H1 (cell line): Measurements from ENCODE around the gene UBE2F. TPM values are rescaled to one million over a fixed set of nuclear protein-coding genes. Genes with fewer than 3 reads are reported as not detected.

Source experiments
- CTCF ChIA-PET: fragments of 300-600 bp; sonication (Branson Sonifier 250); formaldehyde crosslinking; loops from one replicate; lab custom pipeline; 2021; ENCODE audit not compliant: partially characterized antibody; lab: Charles Lee
- POLR2A ChIA-PET: fragments of 300-600 bp; sonication (Branson Sonifier 250); formaldehyde crosslinking; loops from one replicate; lab custom pipeline; 2021; ENCODE audit warnings: inconsistent platforms; ENCODE audit not compliant: partially characterized antibody; lab: Charles Lee
- DNase-seq, 2 experiments: peaks; one replicate each; pipeline versions ENCODE4 v3.0.0 to v3.0.0-alpha.2; 2010 to 2022; ENCODE audit warnings: low spot score in 2 of 2, low read depth in 1 of 2, mixed read lengths in 1 of 2
- FAIRE-seq: peaks from 2 replicates; lab custom pipeline; 2011; peaks lifted over from hg19 to GRCh38; lab: Jason Lieb, UNC
- H2AFZ ChIP-seq: 2 replicates; pipeline ENCODE4 v1.8.1; 2012; ENCODE audit warnings: low read length, inconsistent platforms
- H2AK5ac ChIP-seq: 2 replicates; pipeline ENCODE4 v1.6.1; 2013; ENCODE audit warnings: low read depth, low read length
- H2BK120ac ChIP-seq: replicated peaks from 2 replicates; pipeline ENCODE3; 2013; ENCODE audit warnings: low read depth, low read length, inconsistent platforms
- H2BK12ac ChIP-seq: 2 replicates; pipeline ENCODE4 v1.6.1; 2013; ENCODE audit warnings: low read depth, low read length
- H2BK15ac ChIP-seq: 2 replicates; pipeline ENCODE4 v1.6.1; 2013; ENCODE audit warnings: low read length
- H2BK20ac ChIP-seq: 2 replicates; pipeline ENCODE4 v1.6.1; 2013; ENCODE audit warnings: low read length
- H2BK5ac ChIP-seq: 2 replicates; pipeline ENCODE4 v1.6.1; 2013; ENCODE audit warnings: low read depth, low read length
- H3K14ac ChIP-seq: 2 replicates; pipeline ENCODE4 v1.6.1; 2013; ENCODE audit warnings: inconsistent platforms; ENCODE audit not compliant: insufficient read length
- H3K18ac ChIP-seq: 2 replicates; pipeline ENCODE4 v1.6.1; 2013; ENCODE audit warnings: low read length; ENCODE audit errors: extremely low read depth
- H3K23ac ChIP-seq: 2 replicates; pipeline ENCODE4 v1.6.1; 2013; ENCODE audit warnings: inconsistent platforms; ENCODE audit not compliant: insufficient read length
- H3K23me2 ChIP-seq: 2 replicates; pipeline ENCODE4 v1.6.1; 2013; ENCODE audit warnings: low read depth, low read length
- H3K27ac ChIP-seq: 2 replicates; pipeline ENCODE4 v1.6.1; 2011; ENCODE audit warnings: low read depth, low read length, inconsistent platforms
- H3K27me3 ChIP-seq, 4 experiments: replicated peaks in 1 of 4; 1 replicate in 1 of 4; 2 replicates in 3 of 4; pipeline versions ENCODE4 v1.6.1 to v1.8.1; 2011 to 2013; ENCODE audit warnings: low read length in 3 of 4, mild to moderate bottlenecking in 3 of 4, inconsistent platforms in 2 of 4, mixed read lengths in 2 of 4, moderate library complexity in 1 of 4; ENCODE audit not compliant: control insufficient read depth in 3 of 4, insufficient read depth in 3 of 4; ENCODE audit errors: extremely low read depth in 1 of 4
- H3K36me3 ChIP-seq, 4 experiments: 2 replicates each; pipeline versions ENCODE4 v1.6.1 to v1.8.1; 2011 to 2013; ENCODE audit warnings: mild to moderate bottlenecking in 4 of 4, low read length in 3 of 4, moderate library complexity in 2 of 4, control low read depth in 1 of 4, inconsistent platforms in 1 of 4; ENCODE audit not compliant: insufficient read depth in 4 of 4, control insufficient read depth in 2 of 4
- H3K4ac ChIP-seq: replicated peaks from 2 replicates; pipeline ENCODE3; 2013; ENCODE audit warnings: low read length, low read depth, mixed read lengths, inconsistent platforms; ENCODE audit not compliant: insufficient read length
- H3K4me1 ChIP-seq, 4 experiments: replicated peaks in 1 of 4; 1 replicate in 1 of 4; 2 replicates in 3 of 4; pipeline versions ENCODE4 v1.6.1 to v1.8.1; 2011 to 2013; ENCODE audit warnings: low read length in 3 of 4, inconsistent platforms in 2 of 4, mixed read lengths in 1 of 4; ENCODE audit not compliant: insufficient read depth in 4 of 4, control insufficient read depth in 3 of 4
- H3K4me2 ChIP-seq, 2 experiments: 2 replicates each; pipeline versions ENCODE4 v1.6.1 to v1.8.1; 2011 to 2013; ENCODE audit warnings: low read depth in 2 of 2, low read length in 2 of 2, control low read depth in 1 of 2, inconsistent platforms in 1 of 2, mild to moderate bottlenecking in 1 of 2; ENCODE audit not compliant: insufficient read depth in 1 of 2
- H3K4me3 ChIP-seq, 4 experiments: fragments of 200-600, 300-600 bp in 1 of 4; sonication (generic), shearing (Covaris generic), sonication (Bioruptor Twin) in 1 of 4; 2 replicates each; pipeline versions ENCODE4 v1.5.1 to v1.8.1; 2011 to 2016; ENCODE audit warnings: low read length in 4 of 4, low read depth in 3 of 4, control low read depth in 2 of 4, inconsistent platforms in 2 of 4, mild to moderate bottlenecking in 2 of 4, mixed read lengths in 1 of 4, moderate library complexity in 1 of 4; ENCODE audit not compliant: insufficient read depth in 2 of 4; ENCODE audit errors: extremely low read depth in 1 of 4
- H3K56ac ChIP-seq: replicated peaks from 2 replicates; pipeline ENCODE3; 2013; ENCODE audit warnings: low read depth, mild to moderate bottlenecking, mixed read lengths, low read length, inconsistent platforms; ENCODE audit not compliant: insufficient read length
- H3K79me1 ChIP-seq: 2 replicates; pipeline ENCODE4 v1.6.1; 2013; ENCODE audit warnings: low read depth, low read length, control low read depth
- H3K79me2 ChIP-seq, 2 experiments: 2 replicates each; pipeline versions ENCODE4 v1.6.1 to v1.8.1; 2012 to 2013; ENCODE audit warnings: low read length in 2 of 2, mild to moderate bottlenecking in 2 of 2, inconsistent platforms in 1 of 2; ENCODE audit not compliant: insufficient read depth in 2 of 2, control insufficient read depth in 1 of 2
- H3K9ac ChIP-seq, 4 experiments: replicated peaks in 1 of 4; 1 replicate in 1 of 4; 2 replicates in 3 of 4; pipeline versions ENCODE4 v1.6.1 to v1.8.1; 2011 to 2013; ENCODE audit warnings: low read depth in 3 of 4, low read length in 3 of 4, control low read depth in 2 of 4, mild to moderate bottlenecking in 2 of 4, moderate library complexity in 2 of 4, inconsistent platforms in 1 of 4; ENCODE audit errors: extremely low read depth in 1 of 4
- H3K9me3 ChIP-seq, 2 experiments: 2 replicates each; pipeline versions ENCODE4 v1.6.1 to v1.8.1; 2012 to 2013; ENCODE audit warnings: mild to moderate bottlenecking in 2 of 2, moderate library complexity in 2 of 2, control low read depth in 1 of 2, inconsistent platforms in 1 of 2, low read depth in 1 of 2, low read length in 1 of 2, mixed read lengths in 1 of 2; ENCODE audit not compliant: insufficient read depth in 2 of 2
- H4K20me1 ChIP-seq, 2 experiments: replicated peaks in 1 of 2; 2 replicates each; pipeline versions ENCODE3 to v1.8.1; 2011 to 2013; ENCODE audit warnings: inconsistent platforms in 2 of 2, low read length in 2 of 2, mild to moderate bottlenecking in 1 of 2; ENCODE audit not compliant: insufficient read depth in 2 of 2, control insufficient read depth in 1 of 2
- H4K5ac ChIP-seq: 2 replicates; pipeline ENCODE4 v1.6.1; 2013; ENCODE audit warnings: low read length, low read depth, mixed read lengths, inconsistent platforms; ENCODE audit not compliant: insufficient read length
- H4K8ac ChIP-seq: 2 replicates; pipeline ENCODE4 v1.8.0; 2013; ENCODE audit warnings: mild to moderate bottlenecking, moderate library complexity, low read length, inconsistent platforms; ENCODE audit not compliant: insufficient read depth; ENCODE audit errors: extremely low read depth
- H4K91ac ChIP-seq: replicated peaks from 2 replicates; pipeline ENCODE3; 2013; ENCODE audit warnings: low read length, mixed read lengths, inconsistent platforms; ENCODE audit not compliant: insufficient read length
- BACH1 ChIP-seq: IDR thresholded peaks from 2 replicates; pipeline ENCODE4 v1.6.1; 2012; ENCODE audit warnings: low read length, improper control_type of control experiment
- CREB1 ChIP-seq: IDR thresholded peaks from 2 replicates; pipeline ENCODE4 v1.6.1; 2012; ENCODE audit warnings: inconsistent platforms
- FOSL1 ChIP-seq: IDR thresholded peaks from 2 replicates; pipeline ENCODE4 v1.6.1; 2011; ENCODE audit warnings: mild to moderate bottlenecking, low read depth, low read length, moderate library complexity; ENCODE audit not compliant: insufficient read depth
- HDAC2 ChIP-seq, 2 experiments: fragments of 300-600 bp in 1 of 2; sonication (generic) in 1 of 2; IDR thresholded peaks; 2 replicates each; pipeline ENCODE4 v1.6.1; 2011 to 2012; ENCODE audit warnings: low read depth in 2 of 2, low read length in 2 of 2, mild to moderate bottlenecking in 2 of 2, moderate library complexity in 2 of 2, borderline replicate concordance in 1 of 2, inconsistent platforms in 1 of 2
- HDAC6 ChIP-seq: IDR thresholded peaks from one replicate; pipeline ENCODE4 v1.7.1; 2012; ENCODE audit warnings: low read depth, mild to moderate bottlenecking, inconsistent platforms, low read length, moderate library complexity
- JUND ChIP-seq: IDR thresholded peaks from 2 replicates; pipeline ENCODE4 v1.6.1; 2011; ENCODE audit warnings: mild to moderate bottlenecking, improper control_type of control experiment, low read length
- NRF1 ChIP-seq: IDR thresholded peaks from 2 replicates; pipeline ENCODE4 v1.6.1; 2011; ENCODE audit warnings: mild to moderate bottlenecking, low read depth, low read length, improper control_type of control experiment
- RBBP5 ChIP-seq: IDR thresholded peaks from 2 replicates; pipeline ENCODE4 v1.7.1; 2012; ENCODE audit warnings: low read depth, mild to moderate bottlenecking, inconsistent platforms, low read length, moderate library complexity, borderline replicate concordance
- SAP30 ChIP-seq: fragments of 300-600 bp; sonication (generic); IDR thresholded peaks from 2 replicates; pipeline ENCODE4 v1.7.1; 2012; ENCODE audit warnings: low read length, moderate library complexity, mild to moderate bottlenecking, inconsistent platforms; ENCODE audit not compliant: insufficient read depth, insufficient replicate concordance
- SRF ChIP-seq: IDR thresholded peaks from 2 replicates; pipeline ENCODE4 v1.6.1; 2011; ENCODE audit warnings: mild to moderate bottlenecking, low read depth, low read length, moderate library complexity
- WGBS, 2 experiments: shearing (Covaris generic) in 1 of 2; methylation state at CpG; one replicate each; pipeline versions ENCODE4 v1.1.6 to v1.1.7; 2013 to 2015; ENCODE audit warnings: low lambda C conversion rate in 2 of 2, mixed read lengths in 2 of 2, inconsistent platforms in 1 of 2, low coverage in 1 of 2, missing lambda C conversion rate in 1 of 2; ENCODE audit not compliant: insufficient replicate concordance in 2 of 2, insufficient coverage in 1 of 2, insufficient read length in 1 of 2; ENCODE audit errors: extremely low coverage in 1 of 2, missing lambda C conversion rate in 1 of 2; 5-methylcytosine and 5-hydroxymethylcytosine counted together
- polyA plus RNA-seq, 7 experiments: library from polyadenylated mRNA; depleted of rRNA in 3 of 7; stranded (reverse) in 5 of 7; unstranded in 2 of 7; fragments of >200 nt in 5 of 7; fragments of 200-250 nt in 2 of 7; gene quantifications; 1 replicate in 5 of 7; 2 replicates in 1 of 7; 4 replicates in 1 of 7; pipeline versions ENCODE4 v1.2.1 to v1.2.3, GENCODE V29; 2011 to 2013; ENCODE audit warnings: missing spikeins in 2 of 7, mixed read lengths in 2 of 7
- total RNA-seq: library from RNA; stranded (reverse); fragmentation: NEBNext Ultra II Directional; extraction: Animal tissue kit (Norgen Biotek cat#: 25700); gene quantifications from 2 replicates; pipeline ENCODE4 v1.2.1, GENCODE V29; 2021
- TF ChIP-seq, protein P1 (sequence below): IDR thresholded peaks from 2 replicates; pipeline ENCODE4 v1.6.1; 2011; ENCODE audit warnings: low read depth, mild to moderate bottlenecking, low read length; ENCODE audit not compliant: insufficient read depth
- TF ChIP-seq, protein P2 (sequence below): IDR thresholded peaks from 2 replicates; pipeline ENCODE4 v1.6.1; 2012; ENCODE audit warnings: inconsistent platforms

The UBE2F gene
- total and polyA plus RNA-seq, 2 of the 8 experiments (the other 6 are each of a cell fraction or from before 2014, with no cell fraction given): 43.3 to 59.8 TPM

DNA sequence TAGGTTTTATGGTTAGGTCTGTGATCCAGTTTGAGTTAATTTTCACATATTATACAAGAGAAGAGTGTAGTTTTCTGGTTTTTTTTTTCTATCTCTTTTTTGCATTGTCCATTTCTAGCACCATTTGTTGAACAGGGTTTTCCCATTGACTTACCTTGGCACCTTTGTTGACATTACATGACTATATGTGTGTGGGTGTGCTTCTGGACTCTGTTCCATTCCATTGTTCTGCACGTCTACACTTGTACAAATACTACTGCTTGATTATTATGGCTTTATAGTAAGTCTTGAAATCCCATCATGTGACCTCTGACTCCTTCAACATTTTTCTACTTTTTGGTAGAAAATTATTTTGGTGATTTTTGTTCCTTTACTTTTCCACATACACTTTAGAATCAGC is 38.7 kb downstream of the UBE2F start:
- Histone ChIP-seq H3K27ac (no peak overlapping the region), H2BK15ac (no peak overlapping the region), H2AK5ac (no peak overlapping the region), H4K20me1 (peaks cover 0 to 3% of the 10 kb centered on the region in 2 experiments), H3K79me2 (no peaks in the 10 kb centered on the region; a peak in 1 of 4 replicates), H3K79me1 (no peaks in the 10 kb centered on the region; the same call in 1 of the 2 replicates), H4K8ac (no peak overlapping the region), H2BK5ac (no peak overlapping the region), H3K23ac (no peak overlapping the region), H2AFZ (no peak overlapping the region), H3K14ac (no peak overlapping the region), H3K4me1 (no peaks in the 10 kb centered on the region), H2BK12ac (no peak overlapping the region), H3K56ac (no peak overlapping the region), H3K4me3 (no peak overlapping the region), H2BK20ac (no peak overlapping the region), H3K9ac (no peak overlapping the region), H3K27me3 (no peaks in the 10 kb centered on the region), H4K5ac (no peak overlapping the region), H3K9me3 (no peaks in the 10 kb centered on the region), H3K36me3 (no peaks in the 10 kb centered on the region), H2BK120ac (no peak overlapping the region), H4K91ac (no peak overlapping the region), H3K18ac (no peak overlapping the region), H3K4me2 (no peak overlapping the region), H3K23me2 (no peaks in the 10 kb centered on the region; the same call in 1 of the 2 replicates), H3K4ac (no peak overlapping the region)
- WGBS, 2 experiments: 89% methylated on average over 1 of the region's 1 CpG; no CpG with 5 or more reads in 1 of the 2 experiments
- no peak for FAIRE-seq
- POLR2A ChIA-PET: no interaction called here
- CTCF ChIA-PET: no interaction called here
- DNase-seq: no peak
- TF ChIP-seq RBBP5 (no peak), CREB1 (no peak), HDAC2 (IDR thresholded peaks at IDR 0.05; ENCODE audit: borderline replicate concordance in 1 of 2, low read depth in 2 of 2, low read length in 2 of 2) (no peak), SRF (no peak), SAP30 (no peak), HDAC6 (no peak), FOSL1 (no peak), JUND (no peak), BACH1 (no peak), NRF1 (no peak)
- TF ChIP-seq, protein P1, sequence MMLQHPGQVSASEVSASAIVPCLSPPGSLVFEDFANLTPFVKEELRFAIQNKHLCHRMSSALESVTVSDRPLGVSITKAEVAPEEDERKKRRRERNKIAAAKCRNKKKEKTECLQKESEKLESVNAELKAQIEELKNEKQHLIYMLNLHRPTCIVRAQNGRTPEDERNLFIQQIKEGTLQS: no peak
- TF ChIP-seq, protein P2, sequence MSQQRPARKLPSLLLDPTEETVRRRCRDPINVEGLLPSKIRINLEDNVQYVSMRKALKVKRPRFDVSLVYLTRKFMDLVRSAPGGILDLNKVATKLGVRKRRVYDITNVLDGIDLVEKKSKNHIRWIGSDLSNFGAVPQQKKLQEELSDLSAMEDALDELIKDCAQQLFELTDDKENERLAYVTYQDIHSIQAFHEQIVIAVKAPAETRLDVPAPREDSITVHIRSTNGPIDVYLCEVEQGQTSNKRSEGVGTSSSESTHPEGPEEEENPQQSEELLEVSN: no peak
